ENCODE results near the gene VPS36. TPM values are rescaled to one million over a fixed set of nuclear protein-coding genes. Genes with fewer than 3 reads are reported as not detected.

VPS36 gene
- total and polyA plus RNA-seq, 10 of the 15 experiments (the other 5 are each of a cell fraction or from before 2014, with no cell fraction given), result 10.3 to 29.0 (median 23.9) TPM

- no peak for TF ChIP-seq CTCF (IDR thresholded peaks at IDR 0.05 in 2 of 3, conservative IDR thresholded peaks at IDR 0.05 in 1 of 3; ENCODE audit: control insufficient read depth in 2 of 3, extremely low read depth in 1 of 3, insufficient read depth in 1 of 3, low read depth in 3 of 3, low read length in 3 of 3)
Observed at GRCh38 chr13:52412128-52412527, 38.3 kb downstream of the VPS36 start (continued).

GRCh38 chr13:52411629-52412028 is 38.8 kb downstream of the VPS36 start:
- no peak overlapping the region for H3K27ac ChIP-seq (ENCODE audit: control insufficient read depth, insufficient read depth)
- H4K20me1 ChIP-seq (ENCODE audit: control insufficient read depth, insufficient read depth), result no peaks in the 10 kb centered on the region
- H3K27me3 ChIP-seq (replicated peaks in 1 of 2; ENCODE audit: control insufficient read depth in 2 of 2, insufficient read depth in 2 of 2, low read length in 1 of 2), result no peaks in the 10 kb centered on the region
- no peak overlapping the region for H3K4me2 ChIP-seq (ENCODE audit: control insufficient read depth, insufficient read depth)
- DNase-seq (ENCODE audit: low read depth, low spot score) (peak; percentile 16), ATAC-seq (peak; percentile 96), FAIRE-seq (no peak)
- H2AFZ ChIP-seq (ENCODE audit: control insufficient read depth, low read depth, low read length), result no peak overlapping the region
- in situ Hi-C loops (cut with MboI), result no loop called here
- peaks cover 0 to 6% of the 10 kb centered on the region in 2 experiments; a peak in 3 of 4 replicates for H3K36me3 ChIP-seq (ENCODE audit: control insufficient read depth in 2 of 2, insufficient read depth in 2 of 2, low read length in 1 of 2)
- WGBS (ENCODE audit: insufficient coverage, insufficient replicate concordance, low lambda C conversion rate, missing lambda C conversion rate), result 40% methylated on average over 4 of the region's 4 CpGs
- no peak overlapping the region for H3K4me3 ChIP-seq
- H3K79me2 ChIP-seq (ENCODE audit: control insufficient read depth, insufficient read depth, low read length), result no peaks in the 10 kb centered on the region
- intact Hi-C loops (cut with micrococcal nuclease; ENCODE audit: unreplicated experiment), result no loop called here
- ChIA-PET POLR2A (no interaction called here), CTCF (no interaction called here), RAD21 (ENCODE audit: unreplicated experiment) (interaction anchor here (1.6 kb wide), 1 partner anchor 39 kb away, joined by 4 read pairs; the partner anchor contains the start of gene VPS36), SMC1A (ENCODE audit: uncharacterized antibody, unreplicated experiment) (interaction anchor here (1.4 kb wide), 1 partner anchor 10 kb away, joined by 3 read pairs; no protein-coding TSS in a partner anchor)
- H3K9ac ChIP-seq (ENCODE audit: control insufficient read depth, insufficient read depth, low read length), result no peak overlapping the region
- no TSS peak for BruUV-seq (replicated peaks)
- H3K4me1 ChIP-seq (ENCODE audit: control insufficient read depth, insufficient read depth, low read length), result no peaks in the 10 kb centered on the region
- no peaks in the 10 kb centered on the region for H3K9me3 ChIP-seq (replicated peaks; ENCODE audit: control insufficient read depth, insufficient read depth, low read length)
- TF ChIP-seq, protein P1, sequence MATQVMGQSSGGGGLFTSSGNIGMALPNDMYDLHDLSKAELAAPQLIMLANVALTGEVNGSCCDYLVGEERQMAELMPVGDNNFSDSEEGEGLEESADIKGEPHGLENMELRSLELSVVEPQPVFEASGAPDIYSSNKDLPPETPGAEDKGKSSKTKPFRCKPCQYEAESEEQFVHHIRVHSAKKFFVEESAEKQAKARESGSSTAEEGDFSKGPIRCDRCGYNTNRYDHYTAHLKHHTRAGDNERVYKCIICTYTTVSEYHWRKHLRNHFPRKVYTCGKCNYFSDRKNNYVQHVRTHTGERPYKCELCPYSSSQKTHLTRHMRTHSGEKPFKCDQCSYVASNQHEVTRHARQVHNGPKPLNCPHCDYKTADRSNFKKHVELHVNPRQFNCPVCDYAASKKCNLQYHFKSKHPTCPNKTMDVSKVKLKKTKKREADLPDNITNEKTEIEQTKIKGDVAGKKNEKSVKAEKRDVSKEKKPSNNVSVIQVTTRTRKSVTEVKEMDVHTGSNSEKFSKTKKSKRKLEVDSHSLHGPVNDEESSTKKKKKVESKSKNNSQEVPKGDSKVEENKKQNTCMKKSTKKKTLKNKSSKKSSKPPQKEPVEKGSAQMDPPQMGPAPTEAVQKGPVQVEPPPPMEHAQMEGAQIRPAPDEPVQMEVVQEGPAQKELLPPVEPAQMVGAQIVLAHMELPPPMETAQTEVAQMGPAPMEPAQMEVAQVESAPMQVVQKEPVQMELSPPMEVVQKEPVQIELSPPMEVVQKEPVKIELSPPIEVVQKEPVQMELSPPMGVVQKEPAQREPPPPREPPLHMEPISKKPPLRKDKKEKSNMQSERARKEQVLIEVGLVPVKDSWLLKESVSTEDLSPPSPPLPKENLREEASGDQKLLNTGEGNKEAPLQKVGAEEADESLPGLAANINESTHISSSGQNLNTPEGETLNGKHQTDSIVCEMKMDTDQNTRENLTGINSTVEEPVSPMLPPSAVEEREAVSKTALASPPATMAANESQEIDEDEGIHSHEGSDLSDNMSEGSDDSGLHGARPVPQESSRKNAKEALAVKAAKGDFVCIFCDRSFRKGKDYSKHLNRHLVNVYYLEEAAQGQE (IDR thresholded peaks at IDR 0.05; ENCODE audit: low read depth, low read length), result no peak
- no peak for TF ChIP-seq MYC (IDR thresholded peaks at IDR 0.05; ENCODE audit: insufficient read depth, insufficient read length, insufficient replicate concordance, low read length, severe bottlenecking)
- TF ChIP-seq, protein P2, sequence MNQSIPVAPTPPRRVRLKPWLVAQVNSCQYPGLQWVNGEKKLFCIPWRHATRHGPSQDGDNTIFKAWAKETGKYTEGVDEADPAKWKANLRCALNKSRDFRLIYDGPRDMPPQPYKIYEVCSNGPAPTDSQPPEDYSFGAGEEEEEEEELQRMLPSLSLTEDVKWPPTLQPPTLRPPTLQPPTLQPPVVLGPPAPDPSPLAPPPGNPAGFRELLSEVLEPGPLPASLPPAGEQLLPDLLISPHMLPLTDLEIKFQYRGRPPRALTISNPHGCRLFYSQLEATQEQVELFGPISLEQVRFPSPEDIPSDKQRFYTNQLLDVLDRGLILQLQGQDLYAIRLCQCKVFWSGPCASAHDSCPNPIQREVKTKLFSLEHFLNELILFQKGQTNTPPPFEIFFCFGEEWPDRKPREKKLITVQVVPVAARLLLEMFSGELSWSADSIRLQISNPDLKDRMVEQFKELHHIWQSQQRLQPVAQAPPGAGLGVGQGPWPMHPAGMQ (IDR thresholded peaks at IDR 0.05; ENCODE audit: borderline replicate concordance), result no peak
- TF ChIP-seq IRF3 (IDR thresholded peaks at IDR 0.05), result no peak
- TF ChIP-seq WRNIP1 (IDR thresholded peaks at IDR 0.05; ENCODE audit: borderline replicate concordance, low read depth, low read length), result no peak
- TF ChIP-seq EED (IDR thresholded peaks at IDR 0.05; ENCODE audit: low read depth), result no peak
- TF ChIP-seq, protein P3, sequence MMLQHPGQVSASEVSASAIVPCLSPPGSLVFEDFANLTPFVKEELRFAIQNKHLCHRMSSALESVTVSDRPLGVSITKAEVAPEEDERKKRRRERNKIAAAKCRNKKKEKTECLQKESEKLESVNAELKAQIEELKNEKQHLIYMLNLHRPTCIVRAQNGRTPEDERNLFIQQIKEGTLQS (IDR thresholded peaks at IDR 0.05; ENCODE audit: borderline replicate concordance, extremely low read depth, low read depth, low read length), result no peak
- peak in 1 of 2 experiments; percentile 45; a peak in 2 of 4 replicates for TF ChIP-seq EP300 (IDR thresholded peaks at IDR 0.05; ENCODE audit: borderline replicate concordance in 1 of 2, control insufficient read depth in 1 of 2, low read depth in 2 of 2, low read length in 2 of 2)

Measured in GM12878 (cell line).